Mucosa of descending colon (tissue), 3 donors: ENCODE results near the gene C2orf49. TPM values are rescaled to one million over a fixed set of nuclear protein-coding genes. Genes with fewer than 3 reads are reported as not detected.

Source experiments
- ATAC-seq: fragments of 200-7000 bp; cut with Tn5 transposase; one replicate; pipeline ENCODE4 v1.9.1; 2020; ENCODE audit warnings: mild to moderate bottlenecking, moderate library complexity
- DNase-seq, 3 donors: peaks; one replicate each; pipeline ENCODE4 v3.0.0-alpha.2; 2020
- H3K36me3 ChIP-seq: fragments of 200-600 bp; one replicate; pipeline ENCODE4 v1.8.0; 2021; ENCODE audit warnings: low read depth, mild to moderate bottlenecking
- H3K4me1 ChIP-seq: fragments of 200-600 bp; one replicate; pipeline ENCODE4 v1.8.0; 2021; ENCODE audit warnings: low read depth, mild to moderate bottlenecking
- H3K4me3 ChIP-seq: fragments of 200-600 bp; one replicate; pipeline ENCODE4 v1.8.0; 2021; ENCODE audit warnings: mild to moderate bottlenecking
- H3K9me3 ChIP-seq: fragments of 200-600 bp; one replicate; pipeline ENCODE4 v1.8.0; 2021; ENCODE audit warnings: mild to moderate bottlenecking
- CTCF ChIP-seq: fragments of 200-600 bp; IDR thresholded peaks from one replicate; pipeline ENCODE4 v1.8.0; 2022; ENCODE audit warnings: antibody characterized with exemption, mild to moderate bottlenecking
- intact Hi-C, 2 donors: fragments of 100-400 bp; cut with DNase I in 1 of 2; cut with micrococcal nuclease in 1 of 2; formaldehyde crosslinking; loops; one replicate each; pipeline versions ENCODE4 v1.11.0 to v1.11.1; 2022; cut with DNase I, micrococcal nuclease
- long read RNA-seq, 2 donors: library from polyadenylated mRNA; unstranded; transcript quantifications; one replicate each; pipeline ENCODE4 v2.0.0, GENCODE V29; 2019 to 2021
- total RNA-seq, 3 donors: library from RNA; stranded (reverse); fragmentation: NEBNext Ultra II Directional in 2 of 3; extraction: Animal tissue kit (Norgen Biotek cat#: 25700) in 2 of 3; gene quantifications; one replicate each; pipeline versions ENCODE4 v1.2.1 to v1.2.4, GENCODE V29; 2021 to 2023
- donor health status: DM: no; HTN: no; CAD: no; lungs with moderate emphysema.
- donor health status: DM: no; HTN: no; CAD: no.
- donor health status: DM: no; HTN: yes; CAD: no.

Gene C2orf49
- 10 to 100 TPM; 11.0 to 21.0 (median 11.6) TPM for total RNA-seq
- long read RNA-seq, donor 1, full-length matches to known transcripts: 21 of 30 reads
- long read RNA-seq, donor 1, partial matches to known transcripts: 3 of 30 reads
- long read RNA-seq, donor 1, other reads (novel, unspliced or antisense): 6 of 30 reads
- long read RNA-seq, donor 2, full-length matches to known transcripts: 3 of 5 reads
- long read RNA-seq, donor 2, partial matches to known transcripts: 0 of 5 reads
- long read RNA-seq, donor 2, other reads (novel, unspliced or antisense): 2 of 5 reads

DNA sequence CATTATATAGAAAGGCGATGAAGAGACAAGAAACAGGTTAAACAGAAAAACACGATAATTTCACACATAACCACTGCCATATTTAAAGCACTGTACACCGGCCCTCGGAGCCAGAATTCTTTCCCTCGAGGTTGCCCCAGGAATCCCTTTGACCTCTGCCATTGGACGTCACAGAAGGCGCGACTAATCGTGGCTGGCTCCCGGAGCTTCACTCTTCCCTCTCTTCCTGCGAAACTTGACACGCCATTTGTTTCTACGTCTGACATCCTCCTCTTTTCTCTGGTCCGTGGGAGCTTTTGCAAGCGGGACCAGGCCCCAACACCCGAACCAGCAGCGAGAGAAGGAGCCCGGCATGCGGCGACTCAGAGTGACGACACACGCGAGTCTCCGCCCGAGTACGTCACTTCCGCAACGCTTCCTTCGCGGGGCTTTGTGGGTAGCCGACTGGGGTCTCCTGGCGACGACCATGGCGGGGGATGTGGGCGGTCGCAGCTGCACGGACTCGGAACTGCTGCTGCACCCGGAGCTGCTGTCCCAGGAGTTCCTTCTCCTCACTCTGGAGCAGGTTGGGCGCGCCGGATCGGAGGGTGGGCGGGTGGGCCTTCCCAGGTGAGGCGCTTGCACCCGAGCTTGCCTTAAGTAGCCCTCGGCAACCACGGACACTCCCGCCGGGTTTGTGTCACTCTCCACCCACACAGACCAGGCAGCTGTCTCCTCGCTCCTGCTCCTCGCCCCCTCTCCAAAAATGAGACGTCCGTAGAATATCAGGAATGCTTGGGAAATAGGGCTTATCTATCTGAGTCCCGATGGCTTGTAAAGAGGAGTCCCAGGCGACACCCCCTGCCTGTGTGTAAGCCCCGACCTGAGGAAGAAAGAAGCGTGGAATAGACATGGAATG lies at the start of gene C2orf49:
Gene C2orf49 (plus strand): TSS at position 419 of the 898 bp plus-strand sequence. CDS start 48 bp downstream, at position 467.
- H3K36me3 ChIP-seq: no peaks in the 10 kb centered on the region
- peak; percentile 90 to 92 (median 90) for DNase-seq
- H3K4me1 ChIP-seq: peaks cover 18% of the 10 kb centered on the region
- intact Hi-C loops: no loop called here
- peak; percentile 96 for ATAC-seq
- H3K9me3 ChIP-seq: no peaks in the 10 kb centered on the region
- peak within 1 kb of the TSS; percentile 72 for H3K4me3 ChIP-seq
- no peak for TF ChIP-seq CTCF

GRCh38 chr2:105287692-105288091 lies 49.6 kb upstream of the C2orf49 start:
- Histone ChIP-seq H3K36me3 (peaks cover 4% of the 10 kb centered on the region), H3K4me3 (no peak overlapping the region), H3K4me1 (no peaks in the 10 kb centered on the region), H3K9me3 (no peaks in the 10 kb centered on the region)
- DNase-seq: peak in 2 of 3 donors; percentile 45 to 62
- peak; percentile 65 for ATAC-seq
- intact Hi-C loops: no loop called here
- TF ChIP-seq CTCF: no peak

GRCh38 chr2:105288133-105288532 lies 49.2 kb upstream of the C2orf49 start:
- intact Hi-C loops: no loop called here
- Histone ChIP-seq H3K9me3 (no peaks in the 10 kb centered on the region), H3K36me3 (peaks cover 4% of the 10 kb centered on the region), H3K4me1 (no peaks in the 10 kb centered on the region), H3K4me3 (no peak overlapping the region)
- TF ChIP-seq CTCF: no peak
- DNase-seq: no peak
- ATAC-seq: no peak

- intact Hi-C loops: no loop called here
- TF ChIP-seq CTCF: no peak
- no peaks in the 10 kb centered on the region for H3K36me3 ChIP-seq
- H3K4me3 ChIP-seq: no peak overlapping the region
- H3K4me1 ChIP-seq: no peaks in the 10 kb centered on the region
- H3K9me3 ChIP-seq: no peaks in the 10 kb centered on the region
- ATAC-seq (no peak), DNase-seq (no peak)
Observed at GRCh38 chr2:105290981-105291660, 46.2 kb upstream of the C2orf49 start.

DNA sequence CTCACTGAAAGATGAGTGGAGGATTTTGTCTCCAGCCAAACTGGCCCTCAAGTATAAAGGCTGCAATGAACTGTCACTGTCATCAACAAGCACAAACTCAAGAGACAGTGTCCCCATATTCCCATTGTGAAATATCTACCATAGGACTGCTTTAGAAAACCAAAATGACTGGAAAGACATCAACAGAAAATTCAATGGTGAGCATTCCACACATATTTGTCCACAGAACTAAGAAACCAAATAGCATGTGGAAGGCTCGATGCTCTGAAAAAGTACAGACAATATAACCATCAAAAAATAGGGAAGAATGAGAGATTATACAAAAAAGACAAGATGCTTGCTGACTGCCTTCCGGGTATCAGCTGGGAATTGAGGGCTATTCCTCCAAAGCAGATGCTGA lies 45.4 kb upstream of the C2orf49 start:
- no peaks in the 10 kb centered on the region for H3K9me3 ChIP-seq
- intact Hi-C loops: no loop called here
- H3K4me1 ChIP-seq: no peaks in the 10 kb centered on the region
- H3K36me3 ChIP-seq: no peaks in the 10 kb centered on the region
- TF ChIP-seq CTCF: no peak
- no peak overlapping the region for H3K4me3 ChIP-seq
- no peak for ATAC-seq
- DNase-seq: no peak
